GM10266 (cell line): ENCODE measurements around the gene PAX5.

Source experiments
- DNase-seq: peaks from one replicate; pipeline ENCODE4 v3.0.0; 2012; ENCODE audit errors: extremely low spot score
- TF ChIP-seq, protein P1 (sequence below): IDR thresholded peaks from 2 replicates; pipeline ENCODE4 v1.5.1; 2012; ENCODE audit warnings: mild to moderate bottlenecking, low read depth; ENCODE audit not compliant: control insufficient read depth, insufficient read depth; ENCODE audit errors: missing control alignments

The PAX5 gene

DNA sequence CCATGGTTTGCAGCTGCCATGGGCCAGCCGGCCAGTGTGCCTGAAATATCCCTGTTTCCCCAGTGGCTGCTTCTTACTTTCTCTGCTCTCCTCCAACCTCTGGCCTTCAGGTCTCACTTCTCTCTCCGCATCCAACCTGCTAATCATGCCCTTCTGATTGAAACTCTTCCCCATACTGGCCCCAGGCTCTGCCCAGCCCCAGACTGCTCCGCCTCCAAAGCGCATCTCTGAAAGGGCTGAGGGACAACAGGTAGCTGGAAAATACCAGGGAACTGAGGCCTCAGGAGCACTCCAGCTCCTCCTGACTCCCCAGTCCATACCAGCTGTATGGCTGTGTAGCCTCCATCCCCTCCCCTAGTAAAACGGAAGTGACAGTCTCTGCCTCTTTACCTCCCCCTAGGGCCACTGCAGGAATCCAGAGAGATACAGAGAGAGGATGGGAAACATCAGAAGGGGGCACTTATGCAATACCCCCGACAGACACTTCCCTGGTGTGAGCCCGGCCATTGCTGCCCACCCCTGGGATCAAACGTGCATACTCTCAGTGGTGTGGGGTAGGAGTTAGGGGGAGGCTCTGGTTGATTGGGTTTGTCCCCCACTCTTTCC lies 34.2 kb downstream of the PAX5 start:
- peak; percentile 68 for DNase-seq
- TF ChIP-seq, protein P1, sequence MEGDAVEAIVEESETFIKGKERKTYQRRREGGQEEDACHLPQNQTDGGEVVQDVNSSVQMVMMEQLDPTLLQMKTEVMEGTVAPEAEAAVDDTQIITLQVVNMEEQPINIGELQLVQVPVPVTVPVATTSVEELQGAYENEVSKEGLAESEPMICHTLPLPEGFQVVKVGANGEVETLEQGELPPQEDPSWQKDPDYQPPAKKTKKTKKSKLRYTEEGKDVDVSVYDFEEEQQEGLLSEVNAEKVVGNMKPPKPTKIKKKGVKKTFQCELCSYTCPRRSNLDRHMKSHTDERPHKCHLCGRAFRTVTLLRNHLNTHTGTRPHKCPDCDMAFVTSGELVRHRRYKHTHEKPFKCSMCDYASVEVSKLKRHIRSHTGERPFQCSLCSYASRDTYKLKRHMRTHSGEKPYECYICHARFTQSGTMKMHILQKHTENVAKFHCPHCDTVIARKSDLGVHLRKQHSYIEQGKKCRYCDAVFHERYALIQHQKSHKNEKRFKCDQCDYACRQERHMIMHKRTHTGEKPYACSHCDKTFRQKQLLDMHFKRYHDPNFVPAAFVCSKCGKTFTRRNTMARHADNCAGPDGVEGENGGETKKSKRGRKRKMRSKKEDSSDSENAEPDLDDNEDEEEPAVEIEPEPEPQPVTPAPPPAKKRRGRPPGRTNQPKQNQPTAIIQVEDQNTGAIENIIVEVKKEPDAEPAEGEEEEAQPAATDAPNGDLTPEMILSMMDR, result peak; percentile 54

GRCh38 chr9:36997414-36997813 lies 36.7 kb downstream of the PAX5 start:
- no peak for DNase-seq
- TF ChIP-seq, protein P1, result no peak

- no peak for DNase-seq
- TF ChIP-seq, protein P1, result no peak
Measured at GRCh38 chr9:36996706-36997086, 37.4 kb downstream of the PAX5 start.

DNA sequence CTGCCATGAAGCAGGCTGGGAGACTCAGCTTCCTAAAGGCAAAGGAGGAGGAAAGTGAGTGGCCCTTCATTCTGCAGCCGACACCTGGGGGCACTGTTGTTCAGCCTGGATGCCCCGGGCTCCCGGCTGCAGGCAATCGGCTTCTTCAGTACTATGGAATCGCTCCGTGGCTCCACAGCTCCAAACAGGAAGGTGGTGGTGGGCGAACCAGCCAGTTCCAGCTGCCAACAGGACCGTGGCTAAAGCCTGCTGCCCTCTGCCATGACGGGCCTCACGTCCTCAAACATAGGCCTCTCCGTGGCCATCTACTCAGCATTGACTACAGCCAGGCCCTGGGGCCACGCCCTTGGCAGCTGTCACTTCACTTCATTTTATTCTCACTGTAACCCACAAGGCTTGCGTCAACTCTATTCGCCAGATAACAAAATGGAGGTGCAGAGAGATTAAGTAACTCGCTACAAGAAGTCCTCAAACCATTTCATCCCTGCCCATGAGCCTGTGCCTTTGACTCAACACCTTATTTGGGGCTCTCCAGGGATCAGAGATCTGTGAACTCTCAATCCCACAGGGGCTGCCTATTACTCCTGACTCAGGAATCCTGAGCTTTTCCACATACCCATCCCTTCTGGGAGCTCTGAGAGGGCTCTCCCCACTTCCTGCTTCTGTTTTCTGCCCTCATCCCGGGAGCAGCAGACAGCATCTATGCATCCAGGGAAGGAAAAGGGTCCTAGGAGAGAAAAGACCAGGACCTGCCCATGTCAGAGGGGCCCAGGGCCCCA lies 38.0 kb downstream of the PAX5 start:
- TF ChIP-seq, protein P1, result peak; percentile 91
- DNase-seq, result peak; percentile 64

- peak; percentile 83 for DNase-seq
- TF ChIP-seq, protein P1, result no peak
Measured at GRCh38 chr9:36993933-36994764, 39.9 kb downstream of the PAX5 start.

DNA sequence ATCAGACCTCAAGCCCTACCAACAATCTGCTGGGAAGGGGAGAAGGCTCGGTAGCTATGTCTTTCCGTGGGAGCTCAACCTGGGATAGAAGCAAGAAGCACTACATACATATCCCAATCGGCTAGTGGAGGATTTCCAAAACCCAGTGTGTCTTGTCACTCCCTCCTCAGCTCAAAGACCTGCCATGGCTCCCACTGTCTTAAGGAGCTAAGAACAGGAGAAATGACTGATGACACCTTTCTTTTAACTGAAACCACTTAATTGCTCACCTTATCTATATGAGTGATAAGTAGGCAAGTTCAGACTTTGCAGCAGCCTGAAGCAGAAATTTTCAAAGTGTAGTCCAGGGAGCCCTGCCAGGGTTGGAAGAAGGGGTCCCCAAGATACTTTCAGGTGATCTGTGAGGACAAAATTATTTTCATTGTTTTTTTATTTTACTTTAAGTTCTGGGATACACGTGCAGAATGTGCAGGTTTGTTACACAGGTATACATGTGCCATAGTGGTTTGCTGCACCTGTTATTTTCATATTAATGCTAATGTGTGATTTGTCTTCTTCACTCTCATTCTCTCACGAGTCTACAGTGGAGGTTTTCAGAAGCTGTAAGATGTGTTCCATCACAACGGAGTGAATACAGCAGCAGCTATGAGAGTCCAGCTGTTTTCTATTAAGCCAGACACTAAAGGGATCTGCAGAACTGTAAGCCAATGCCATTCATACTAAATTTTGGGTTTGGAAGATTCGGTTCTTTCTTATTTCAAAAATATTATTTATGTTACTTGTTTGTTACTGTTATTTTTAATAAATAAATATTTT lies 41.4 kb downstream of the PAX5 start:
- TF ChIP-seq, protein P1, result no peak
- DNase-seq, result no peak
